ENCODE results near the gene RAB20.

Gene RAB20

DNA sequence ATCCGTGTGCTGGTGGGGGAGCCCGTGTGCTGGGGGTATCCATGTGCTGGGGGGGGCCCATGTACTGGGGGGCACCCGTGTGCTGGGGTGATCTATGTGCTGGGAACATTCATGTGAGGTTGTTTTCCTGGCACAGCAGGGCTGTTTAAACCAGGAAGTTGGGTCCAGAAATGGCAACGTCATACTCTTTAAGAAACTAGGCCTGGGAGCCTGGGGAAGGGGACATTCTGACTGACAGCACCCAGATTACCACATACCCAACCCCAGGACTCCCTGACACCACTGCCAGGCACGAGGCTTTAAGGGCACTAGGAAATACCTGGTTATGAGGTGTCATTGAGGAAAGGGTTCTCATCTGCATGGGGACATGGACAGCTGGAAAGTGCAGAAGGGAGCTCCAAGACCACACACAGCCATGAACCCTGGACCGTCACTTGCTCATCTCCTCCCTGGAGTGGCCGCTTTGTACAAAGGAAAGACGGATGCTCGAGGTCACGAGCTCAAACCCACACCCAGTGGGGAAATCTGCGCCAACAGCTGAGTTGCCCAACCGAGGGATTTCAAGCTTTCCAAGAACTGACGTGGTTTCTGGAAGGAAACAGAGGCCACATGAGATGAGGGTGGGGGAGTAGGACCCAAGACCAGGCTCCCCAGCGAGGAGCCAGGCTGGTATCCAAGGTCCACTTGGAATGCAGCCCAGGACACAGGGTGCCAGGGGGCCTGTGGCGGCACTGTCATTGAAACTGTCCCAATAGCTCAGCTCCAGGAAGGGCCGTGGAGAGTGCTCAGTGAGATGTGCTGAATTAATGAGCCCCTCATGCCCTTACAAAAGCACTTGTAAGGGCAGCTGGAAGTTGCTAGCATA, 40.9 kb downstream of the RAB20 start:
- no peak for TF ChIP-seq CTCF (conservative IDR thresholded peaks at IDR 0.05; ENCODE audit: low read depth, low read length)
- H3K4me2 ChIP-seq, result no peak overlapping the region
- H3K27me3 ChIP-seq (ENCODE audit: insufficient read depth, low read depth), result no peaks in the 10 kb centered on the region
- H4K20me1 ChIP-seq (ENCODE audit: insufficient read depth), result no peaks in the 10 kb centered on the region
- H3K4me3 ChIP-seq (IDR thresholded peaks at IDR 0.05; ENCODE audit: insufficient read depth, low read depth, low read length), result no peak overlapping the region
- H3K27ac ChIP-seq, result no peak overlapping the region
- no peaks in the 10 kb centered on the region for H3K79me2 ChIP-seq (ENCODE audit: insufficient read depth, low read depth)
- H2AFZ ChIP-seq (ENCODE audit: low read depth), result no peak overlapping the region
- no peaks in the 10 kb centered on the region for H3K36me3 ChIP-seq (ENCODE audit: insufficient read depth)
- H3K9ac ChIP-seq, result no peak overlapping the region
- H3K4me1 ChIP-seq (ENCODE audit: low read depth, poor library complexity, severe bottlenecking), result peaks cover 19% of the 10 kb centered on the region

DNA sequence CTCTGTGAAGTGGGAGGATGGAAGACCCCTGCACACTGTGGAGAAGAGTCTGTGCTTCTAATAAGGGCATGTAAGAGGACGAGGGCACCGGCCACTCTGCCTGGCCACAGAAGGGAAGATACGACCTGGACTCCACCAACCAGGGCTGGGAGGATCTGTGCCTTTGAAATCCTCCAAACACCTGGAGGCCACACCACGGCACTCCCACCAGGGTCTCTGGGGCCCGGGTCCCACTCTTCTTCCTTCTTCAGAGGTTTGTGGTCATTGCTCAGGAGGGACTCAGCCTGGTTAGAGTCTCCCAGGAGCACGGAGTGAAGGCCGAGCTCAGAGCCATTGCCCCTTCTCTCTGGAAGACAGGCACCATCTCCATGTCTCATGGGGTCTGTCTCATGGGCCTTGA, 42.0 kb downstream of the RAB20 start:
- Histone ChIP-seq H3K27me3 (ENCODE audit: insufficient read depth, low read depth) (no peaks in the 10 kb centered on the region), H3K36me3 (ENCODE audit: insufficient read depth) (no peaks in the 10 kb centered on the region), H3K4me2 (no peak overlapping the region), H3K27ac (no peak overlapping the region), H3K4me1 (ENCODE audit: low read depth, poor library complexity, severe bottlenecking) (peaks cover 8% of the 10 kb centered on the region), H2AFZ (ENCODE audit: low read depth) (no peak overlapping the region), H3K79me2 (ENCODE audit: insufficient read depth, low read depth) (no peaks in the 10 kb centered on the region), H4K20me1 (ENCODE audit: insufficient read depth) (no peaks in the 10 kb centered on the region), H3K9ac (no peak overlapping the region), H3K4me3 (IDR thresholded peaks at IDR 0.05; ENCODE audit: insufficient read depth, low read depth, low read length) (no peak overlapping the region)
- TF ChIP-seq CTCF (conservative IDR thresholded peaks at IDR 0.05; ENCODE audit: low read depth, low read length), result no peak

DNA sequence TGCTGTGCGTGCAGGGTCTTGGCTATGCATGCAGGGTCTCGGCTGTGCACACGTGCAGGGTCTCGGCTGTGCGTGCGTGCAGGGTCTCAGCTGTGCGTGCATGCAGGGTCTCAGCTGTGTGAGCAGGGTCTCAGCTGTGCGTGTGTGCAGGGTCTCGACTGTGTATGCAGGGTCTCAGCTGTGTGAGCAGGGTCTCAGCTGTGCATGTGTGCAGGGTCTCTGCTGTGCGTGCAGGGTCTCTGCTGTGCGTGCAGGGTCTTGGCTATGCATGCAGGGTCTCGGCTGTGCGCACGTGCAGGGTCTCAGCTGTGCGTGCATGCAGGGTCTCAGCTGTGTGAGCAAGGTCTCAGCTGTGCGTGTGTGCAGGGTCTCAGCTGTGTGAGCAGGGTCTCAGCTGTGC, 42.5 kb downstream of the RAB20 start:
- Histone ChIP-seq H3K36me3 (ENCODE audit: insufficient read depth) (no peaks in the 10 kb centered on the region), H3K9ac (no peak overlapping the region), H3K4me1 (ENCODE audit: low read depth, poor library complexity, severe bottlenecking) (peaks cover 3% of the 10 kb centered on the region), H3K27ac (no peak overlapping the region), H2AFZ (ENCODE audit: low read depth) (no peak overlapping the region), H4K20me1 (ENCODE audit: insufficient read depth) (no peaks in the 10 kb centered on the region), H3K4me2 (no peak overlapping the region), H3K4me3 (IDR thresholded peaks at IDR 0.05; ENCODE audit: insufficient read depth, low read depth, low read length) (no peak overlapping the region), H3K27me3 (ENCODE audit: insufficient read depth, low read depth) (no peaks in the 10 kb centered on the region), H3K79me2 (ENCODE audit: insufficient read depth, low read depth) (no peaks in the 10 kb centered on the region)
- no peak for TF ChIP-seq CTCF (conservative IDR thresholded peaks at IDR 0.05; ENCODE audit: low read depth, low read length)

DNA sequence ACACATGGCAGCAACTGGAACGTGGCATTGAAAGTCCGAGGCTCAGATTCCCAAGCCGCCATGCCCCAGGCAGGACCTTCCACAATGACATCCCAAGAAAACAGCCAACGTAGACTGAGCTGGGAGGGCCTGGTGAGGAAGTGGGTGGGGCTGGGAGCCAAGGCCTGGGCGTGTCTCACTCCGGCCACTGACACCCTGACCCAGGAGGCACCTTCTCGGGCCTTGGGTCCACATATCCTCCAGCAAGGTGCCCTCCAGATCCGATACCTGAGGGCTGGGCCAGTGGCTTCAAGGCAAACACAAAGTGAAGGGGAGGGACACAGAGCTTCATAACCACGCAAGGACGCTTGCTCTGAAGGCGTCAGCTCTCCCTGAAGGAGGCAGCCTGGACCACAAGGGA, 43.0 kb downstream of the RAB20 start:
- Histone ChIP-seq H4K20me1 (ENCODE audit: insufficient read depth) (no peaks in the 10 kb centered on the region), H3K4me2 (no peak overlapping the region), H3K4me1 (ENCODE audit: low read depth, poor library complexity, severe bottlenecking) (no peaks in the 10 kb centered on the region), H3K27me3 (ENCODE audit: insufficient read depth, low read depth) (no peaks in the 10 kb centered on the region), H3K9ac (no peak overlapping the region), H3K27ac (no peak overlapping the region), H3K4me3 (IDR thresholded peaks at IDR 0.05; ENCODE audit: insufficient read depth, low read depth, low read length) (no peak overlapping the region), H3K79me2 (ENCODE audit: insufficient read depth, low read depth) (no peaks in the 10 kb centered on the region), H2AFZ (ENCODE audit: low read depth) (no peak overlapping the region), H3K36me3 (ENCODE audit: insufficient read depth) (no peaks in the 10 kb centered on the region)
- TF ChIP-seq CTCF (conservative IDR thresholded peaks at IDR 0.05; ENCODE audit: low read depth, low read length), result no peak
